Measurements from ENCODE around the gene ZFHX3. TPM values are rescaled to one million over a fixed set of nuclear protein-coding genes. Genes with fewer than 3 reads are reported as not detected.

Gene ZFHX3
- total RNA-seq, 1 experiment from 2014 or later = 3.0 TPM

GRCh38 chr16:73041676-73042075 is 6.3 kb downstream of the ZFHX3 start:
- no peak for DNase-seq (ENCODE audit: low read depth)

DNA sequence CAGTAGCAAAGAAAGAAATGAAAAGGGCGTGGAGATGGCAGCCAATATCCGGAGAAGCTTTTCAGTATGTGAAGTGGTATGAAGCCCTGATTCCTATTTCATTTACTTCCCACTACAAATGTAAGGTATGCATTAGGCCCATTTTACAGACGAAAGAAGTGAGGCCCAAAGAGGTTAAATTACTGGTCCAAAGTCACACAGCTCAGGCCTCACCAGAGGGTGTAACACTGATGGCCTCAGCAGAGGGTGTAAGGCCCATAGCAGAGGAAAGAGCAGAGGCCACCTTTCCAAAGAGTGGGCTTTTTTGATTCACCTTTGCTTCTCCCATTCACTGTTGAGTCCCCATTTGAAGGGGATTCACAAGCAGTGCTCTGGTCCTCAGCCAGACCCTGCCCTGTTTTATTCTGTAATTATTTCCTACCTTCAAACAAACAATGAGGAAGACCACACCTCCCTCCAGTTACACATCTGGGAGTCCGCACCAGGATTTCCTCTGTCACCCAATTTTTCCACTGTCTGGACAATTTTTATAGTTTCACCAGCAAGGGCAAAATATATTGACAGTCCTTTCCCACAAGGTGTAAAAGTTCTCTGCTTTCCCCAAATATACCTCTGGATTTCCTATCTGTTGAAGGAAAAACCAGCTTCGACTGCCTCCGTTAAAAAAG is 7.1 kb downstream of the ZFHX3 start:
- DNase-seq (ENCODE audit: low read depth) = no peak

DNA sequence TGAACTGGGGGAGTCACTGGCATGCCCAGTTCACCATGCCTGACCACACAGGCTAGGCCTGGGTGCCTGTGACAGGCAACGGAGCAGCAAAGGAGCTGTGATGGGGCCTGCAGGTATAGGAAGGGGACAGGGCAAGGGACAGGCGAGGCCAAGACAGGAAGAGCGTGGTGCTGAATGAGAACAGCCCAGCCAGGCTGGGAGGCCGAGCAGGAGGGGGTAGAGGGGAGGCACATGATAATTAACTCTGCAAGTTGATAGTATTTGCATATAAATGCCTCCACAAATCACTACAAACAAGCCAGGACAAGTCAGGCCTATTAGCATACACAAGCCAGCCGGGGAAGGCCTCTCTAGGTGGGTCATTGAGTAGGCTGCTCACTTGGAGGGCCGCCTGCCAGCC is 7.8 kb downstream of the ZFHX3 start:
- no peak for DNase-seq (ENCODE audit: low read depth)

- no peak for DNase-seq (ENCODE audit: low read depth)
These were observed 9.9 kb downstream of the ZFHX3 start for GRCh38 chr16:73037845-73038570.

- no peak for DNase-seq (ENCODE audit: low read depth)
These were observed 10.6 kb downstream of the ZFHX3 start for GRCh38 chr16:73037331-73037745.

- DNase-seq (ENCODE audit: low read depth) = no peak
These were observed 11.7 kb downstream of the ZFHX3 start for GRCh38 chr16:73036074-73036826.

GRCh38 chr16:73034374-73034773 is 13.6 kb downstream of the ZFHX3 start:
- no peak for DNase-seq (ENCODE audit: low read depth)

DNA sequence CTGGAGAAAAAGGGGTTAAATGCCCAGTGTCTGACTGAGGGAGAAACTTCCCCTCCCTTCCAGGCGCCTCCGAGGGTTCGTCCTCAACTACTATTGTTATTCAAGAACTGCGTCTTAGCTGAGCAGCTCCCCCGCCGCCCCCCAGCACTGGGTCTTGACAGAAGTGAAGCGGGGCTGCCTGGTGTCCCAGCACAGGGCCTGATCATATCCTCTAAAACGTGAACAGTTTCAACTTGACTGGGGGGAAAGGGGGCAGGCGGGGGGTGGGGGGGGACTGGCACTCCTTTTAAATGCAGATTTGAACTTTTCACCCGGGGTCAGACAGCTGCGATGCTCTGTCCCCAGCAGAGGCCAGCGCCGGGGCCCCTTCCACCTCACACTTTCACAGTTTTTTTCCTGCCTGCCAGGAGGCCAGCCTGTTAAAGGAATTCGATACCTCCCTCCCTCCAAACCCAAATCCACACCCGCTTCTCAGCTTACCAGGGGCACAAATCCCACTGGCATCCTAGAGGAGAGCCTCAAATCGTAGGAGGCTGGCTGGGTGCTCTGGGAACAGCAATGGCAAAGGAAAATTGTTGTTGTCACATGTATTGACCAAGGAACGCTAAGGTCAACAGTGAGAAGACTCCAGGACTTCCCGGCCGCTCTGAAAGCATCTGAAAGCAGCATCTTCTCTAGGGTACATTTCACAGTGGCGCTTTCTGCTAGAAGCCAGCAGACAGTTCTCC is 14.5 kb downstream of the ZFHX3 start:
- no peak for DNase-seq (ENCODE audit: low read depth)

GRCh38 chr16:73032541-73033270 is 15.2 kb downstream of the ZFHX3 start:
- DNase-seq (ENCODE audit: low read depth) = no peak

DNA sequence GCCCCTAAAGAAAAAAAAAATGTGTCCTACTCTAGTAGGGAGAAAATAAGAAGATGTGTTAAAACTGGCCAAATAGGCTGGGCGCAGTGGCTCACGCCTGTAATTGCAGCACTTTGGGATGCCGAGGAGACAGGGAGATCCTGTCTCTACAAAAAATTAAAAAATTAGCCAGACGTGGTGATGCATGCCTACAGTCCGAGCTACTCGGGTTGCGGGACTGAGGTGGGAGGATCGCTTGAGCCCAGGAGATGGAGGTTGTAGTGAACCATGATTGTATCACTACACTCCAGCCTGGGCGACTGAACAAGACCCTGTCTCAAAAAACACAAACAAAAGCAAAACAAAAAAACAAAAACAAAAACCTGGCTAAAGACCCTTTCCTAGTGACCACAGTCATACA is 15.9 kb downstream of the ZFHX3 start:
- no peak for DNase-seq (ENCODE audit: low read depth)

DNA sequence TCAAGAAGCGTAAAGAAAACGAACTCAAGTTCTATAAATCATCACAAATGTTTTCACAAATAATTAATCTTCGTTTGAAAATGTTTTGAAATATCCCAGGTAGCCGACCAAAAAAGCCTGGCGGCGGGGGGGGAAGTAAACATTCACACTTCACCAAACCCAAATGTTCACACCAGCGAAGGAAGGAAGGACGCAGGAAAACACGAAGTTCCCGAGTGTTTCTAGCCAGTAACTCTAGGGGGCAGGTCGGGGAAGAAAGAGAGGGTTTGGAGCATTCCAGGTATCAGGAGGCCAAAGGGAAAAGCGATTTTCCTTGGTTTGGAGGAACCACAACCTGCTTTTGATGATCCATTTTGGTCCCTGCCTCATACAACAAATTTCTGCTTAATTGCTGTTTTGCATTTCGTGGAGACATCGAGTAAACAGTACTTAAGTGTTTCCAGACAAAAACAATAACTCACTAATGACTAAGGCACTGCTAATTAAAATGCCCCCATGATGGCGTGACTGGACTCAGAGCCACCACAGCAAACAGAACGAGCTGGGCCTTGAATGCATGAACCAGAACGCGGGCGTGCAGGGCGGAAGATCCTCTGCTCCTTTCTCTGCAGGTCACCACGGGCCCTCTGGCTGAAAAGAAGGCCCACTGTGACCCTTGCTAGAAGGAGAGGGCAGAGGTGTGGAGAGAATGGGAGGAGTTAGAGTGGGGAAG is 16.6 kb downstream of the ZFHX3 start:
- no peak for DNase-seq (ENCODE audit: low read depth)

GRCh38 chr16:73028721-73029361 is 19.1 kb downstream of the ZFHX3 start:
- no peak for DNase-seq (ENCODE audit: low read depth)

GRCh38 chr16:73028263-73028662 is 19.7 kb downstream of the ZFHX3 start:
- DNase-seq (ENCODE audit: low read depth) = no peak

DNA sequence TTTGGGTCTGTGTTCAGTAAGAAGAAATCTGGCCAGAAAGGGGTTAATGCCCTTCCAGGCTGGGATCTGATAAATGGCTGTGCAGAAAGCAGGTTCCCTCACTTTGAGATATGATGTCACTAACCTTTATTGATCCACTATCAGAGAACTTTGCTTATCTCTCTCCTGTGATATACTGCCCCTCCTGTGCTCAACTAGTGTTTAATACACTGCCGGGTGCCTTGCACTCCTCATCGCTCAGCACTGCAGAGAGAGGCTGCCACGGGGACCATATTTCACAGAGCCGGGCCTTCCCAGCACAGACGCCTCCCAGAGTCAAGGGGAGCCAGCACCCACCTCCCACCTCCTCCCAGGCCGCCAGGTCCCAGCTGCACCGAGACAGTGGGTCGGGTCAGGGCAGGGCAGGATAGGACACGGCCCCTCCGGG is 20.2 kb downstream of the ZFHX3 start:
- DNase-seq (ENCODE audit: low read depth) = no peak

DNA sequence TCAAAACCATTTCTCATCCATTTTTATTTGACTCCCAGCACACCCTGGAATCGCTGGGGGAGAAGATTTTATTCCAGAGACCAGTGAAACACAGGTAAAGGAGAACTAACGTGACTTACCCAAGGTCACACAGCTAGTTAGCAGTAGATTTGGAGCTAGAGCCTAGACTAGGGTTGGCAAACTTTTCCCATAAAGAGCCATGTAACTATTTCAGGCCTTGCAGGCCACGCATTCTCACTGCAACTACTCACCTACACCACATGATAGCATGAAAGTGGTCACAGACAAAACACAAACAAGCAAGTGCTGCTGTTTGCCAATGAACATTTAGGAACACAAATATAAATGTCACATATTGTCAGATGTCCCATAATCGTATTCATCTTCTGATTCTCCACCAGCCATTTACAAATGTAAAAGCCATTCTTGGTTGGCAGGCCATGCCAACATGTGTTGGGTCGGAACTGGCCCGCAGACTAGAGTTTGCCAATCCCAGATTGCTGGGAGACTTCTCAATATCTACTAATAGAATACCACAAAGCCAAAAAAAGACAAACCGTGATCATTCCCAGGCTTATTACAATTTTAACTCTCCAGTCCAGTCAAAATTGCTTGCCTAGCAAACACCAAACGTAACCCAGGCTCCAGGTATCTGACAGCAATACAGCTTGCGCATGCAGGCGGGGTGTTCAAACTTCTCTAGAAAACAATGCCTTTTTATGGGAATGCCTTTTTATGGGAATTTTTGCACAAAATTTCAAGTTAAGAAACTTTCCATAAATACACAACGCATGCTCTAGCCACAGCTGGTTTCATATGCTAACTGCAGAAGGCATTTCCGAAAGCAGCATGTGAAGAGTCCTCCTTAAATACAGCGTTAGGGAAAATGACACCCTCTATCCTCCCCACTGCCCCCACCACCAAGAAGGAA is 20.9 kb downstream of the ZFHX3 start:
- DNase-seq (ENCODE audit: low read depth) = no peak

DNA sequence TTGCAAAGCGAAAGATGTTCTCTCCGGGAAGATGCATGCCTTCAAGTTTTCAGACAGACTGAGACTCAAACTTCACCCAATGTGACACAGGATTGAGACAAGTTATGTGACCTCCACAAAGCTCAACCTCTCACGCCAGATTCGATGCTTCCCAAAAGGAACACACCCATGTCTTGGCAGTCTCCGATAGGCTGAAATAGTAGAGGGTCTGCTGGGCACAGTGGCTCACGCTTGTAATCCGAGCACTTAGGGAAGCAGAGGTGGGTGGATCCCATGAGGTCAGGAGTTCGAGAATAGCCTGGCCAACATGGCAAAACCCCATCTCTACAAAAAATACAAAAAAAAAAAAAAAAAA is 22.1 kb downstream of the ZFHX3 start:
- DNase-seq (ENCODE audit: low read depth) = no peak

- DNase-seq (ENCODE audit: low read depth) = no peak
These were observed 22.6 kb downstream of the ZFHX3 start for GRCh38 chr16:73025151-73025855.

DNA sequence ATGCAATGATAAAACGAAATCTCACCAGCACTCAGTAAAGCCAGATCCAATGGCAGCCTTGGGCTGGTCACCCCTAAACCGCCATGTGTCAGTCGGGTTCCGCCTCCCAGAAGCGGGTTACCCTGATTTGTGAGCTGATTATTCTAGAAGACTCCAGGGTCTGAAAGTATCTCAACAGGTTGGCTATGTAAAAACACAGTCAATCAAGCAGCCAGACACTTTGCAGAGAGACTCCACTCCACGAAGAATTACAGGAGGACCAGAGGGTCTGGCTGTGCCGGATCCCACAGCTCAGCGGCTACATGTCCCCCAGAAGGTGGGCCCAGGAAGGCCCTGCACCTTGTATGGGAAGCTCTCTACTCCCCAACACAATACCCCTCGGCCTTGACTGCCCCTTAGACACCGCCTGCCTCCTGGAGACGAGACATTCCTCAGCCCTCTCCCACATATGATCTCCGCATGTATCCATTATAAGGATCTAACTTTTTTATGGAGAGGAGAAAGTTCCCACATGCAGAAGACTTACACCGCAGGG is 23.3 kb downstream of the ZFHX3 start:
- DNase-seq (ENCODE audit: low read depth) = no peak

Data from HT1080 (cell line).